Retina (tissue), 1 donor: ENCODE results near the gene INAVA.
A peak's percentile ranks its signal among the peaks of the same experiment; 100 is the strongest.
"Not testable (repeated sequence)": the region's sequence is repeated elsewhere in the genome, so short reads cannot be mapped to it uniquely, and the experiment has no call there.

Experiments
- DNase-seq: peaks from one replicate; pipeline ENCODE4 v3.0.0-alpha.2; 2016

INAVA gene

DNA sequence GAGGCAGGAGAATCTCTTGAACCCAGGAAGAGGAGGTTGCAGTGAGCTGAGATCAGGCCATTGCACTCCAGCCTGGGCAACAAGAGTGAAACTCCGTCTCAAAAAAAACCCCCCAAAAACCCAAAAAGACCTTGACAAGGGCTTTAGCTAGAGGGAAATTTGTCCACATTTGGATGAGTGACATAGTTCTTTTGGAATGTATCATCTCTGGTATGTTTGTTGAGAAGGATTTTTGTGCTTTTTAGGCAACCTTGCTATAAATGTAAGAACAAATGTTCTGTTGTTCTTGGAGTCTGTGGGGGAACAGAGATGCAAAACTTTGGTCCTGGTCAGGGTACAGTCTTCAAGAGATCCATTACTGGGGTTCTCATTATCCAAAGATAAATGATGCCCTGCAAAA is 28.9 kb downstream of the INAVA start:
- DNase-seq: no peak

DNA sequence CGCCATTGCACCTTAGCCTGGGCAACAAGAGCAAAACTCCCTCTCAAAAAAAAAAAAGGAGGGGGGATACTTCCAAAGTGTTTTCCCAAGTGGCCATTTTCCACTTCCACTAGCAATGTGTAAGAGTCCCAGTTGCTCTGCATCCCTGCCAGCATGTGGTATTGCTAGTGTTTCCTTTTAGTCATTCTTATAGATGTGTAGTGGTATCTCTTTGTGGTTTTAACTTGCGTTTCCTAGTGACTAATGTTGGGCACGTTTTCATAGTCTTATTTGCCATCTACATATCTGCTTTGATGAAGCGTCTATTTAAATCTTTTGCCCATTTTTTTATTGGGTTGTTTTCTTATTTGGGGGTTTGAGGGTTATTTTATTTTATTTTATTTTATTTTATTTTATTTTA is 31.1 kb downstream of the INAVA start:
- no peak for DNase-seq

DNA sequence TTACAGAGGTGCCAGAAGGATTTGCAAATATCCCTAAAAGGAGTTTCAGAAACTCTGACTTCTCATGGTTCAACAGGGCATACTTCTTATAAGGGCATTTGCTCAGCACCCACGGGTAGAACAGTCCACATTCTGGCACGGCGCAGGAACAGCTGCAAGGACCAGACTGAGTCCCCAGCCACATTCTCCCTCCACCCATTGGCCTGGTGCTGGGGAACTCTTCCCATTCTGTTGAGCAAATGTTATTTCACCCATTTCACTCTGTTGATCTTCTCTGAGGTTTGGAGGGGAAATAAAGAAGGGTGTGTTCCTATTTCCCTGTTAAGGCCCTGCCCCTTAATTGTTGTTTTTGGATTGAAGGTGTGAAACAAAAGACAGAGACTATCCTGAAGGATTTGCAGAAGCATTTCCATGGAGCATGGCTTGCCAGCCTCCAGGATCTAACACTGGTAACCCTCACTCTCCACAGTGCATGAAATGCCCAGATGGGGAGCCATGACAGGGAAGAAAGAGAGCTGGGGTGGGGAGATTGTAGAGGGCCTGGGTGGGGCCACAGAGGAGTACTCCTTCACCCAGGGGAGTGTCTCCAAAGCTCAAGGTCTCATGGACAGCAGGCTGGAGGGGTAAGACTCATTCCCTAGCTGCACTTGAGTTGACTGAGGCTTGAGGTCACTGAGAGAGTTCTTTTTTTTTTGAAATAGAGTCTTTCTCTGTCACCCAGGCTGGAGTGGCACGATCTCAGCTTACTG is 35.0 kb downstream of the INAVA start:
- DNase-seq: no peak

DNA sequence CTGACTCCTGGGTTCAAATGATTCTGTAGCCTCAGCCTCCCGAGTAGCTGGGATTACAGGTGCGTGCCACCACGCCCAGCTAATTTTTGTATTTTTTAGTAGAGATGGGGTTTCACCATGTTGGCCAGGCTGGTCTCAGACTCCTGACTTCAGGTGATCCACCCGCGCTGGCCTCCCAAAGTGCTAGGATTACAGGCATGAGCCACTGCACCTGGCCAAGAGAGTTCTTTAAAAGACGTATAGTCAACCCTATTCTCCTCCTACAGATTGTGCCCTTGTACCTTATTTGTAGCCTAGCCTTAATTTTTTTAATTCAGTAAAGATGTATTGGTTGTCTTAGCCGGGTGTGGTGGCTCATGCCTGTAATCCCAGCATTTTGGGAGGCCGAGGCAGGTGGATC is 35.6 kb downstream of the INAVA start:
- DNase-seq: not testable (repeated sequence)

DNA sequence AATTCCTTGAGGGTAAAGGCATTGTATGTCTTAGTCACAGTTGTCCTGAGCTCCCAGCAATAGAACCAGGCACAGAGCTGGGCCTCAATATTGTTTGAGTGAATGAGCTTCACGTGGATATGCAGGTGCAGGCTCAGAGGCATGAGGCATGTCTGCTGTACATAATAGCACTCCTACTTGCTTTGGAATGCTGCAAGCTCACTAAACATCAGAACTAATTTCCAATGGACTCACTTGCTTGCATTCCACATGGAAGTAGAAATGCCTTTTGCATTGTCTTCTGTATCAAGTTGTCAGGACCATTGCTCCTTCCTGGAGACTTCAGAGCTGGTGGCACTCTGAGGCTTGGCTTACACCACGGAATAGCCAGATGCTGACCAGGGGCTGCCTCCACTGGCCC is 37.1 kb downstream of the INAVA start:
- DNase-seq: no peak

DNA sequence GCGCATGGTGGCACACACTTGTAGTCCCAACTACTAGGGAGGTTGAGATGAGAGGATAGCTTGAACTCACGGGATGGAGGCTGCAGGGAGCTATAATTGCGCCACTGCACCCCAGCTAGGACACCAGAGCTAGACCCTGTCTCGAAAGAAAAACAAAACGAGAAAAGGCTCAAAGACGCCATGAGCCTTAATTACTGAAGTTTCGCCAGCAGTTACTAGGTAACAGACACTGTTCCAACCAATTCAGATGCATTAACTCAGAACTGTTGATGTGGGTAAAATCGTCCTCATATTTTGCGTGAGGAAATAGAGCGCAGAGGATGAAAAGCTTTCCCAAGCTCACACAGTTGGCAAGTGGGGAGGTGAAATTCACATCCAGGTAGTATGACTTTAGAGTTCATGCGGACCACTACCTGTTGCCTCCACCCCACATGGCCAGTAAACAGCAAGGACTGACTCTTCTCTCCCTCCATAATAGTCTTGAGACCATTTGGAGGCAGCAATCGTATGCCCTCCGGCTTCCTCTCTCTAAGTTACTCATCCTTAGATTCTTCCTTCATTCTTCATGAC is 40.1 kb downstream of the INAVA start:
- no peak for DNase-seq

DNA sequence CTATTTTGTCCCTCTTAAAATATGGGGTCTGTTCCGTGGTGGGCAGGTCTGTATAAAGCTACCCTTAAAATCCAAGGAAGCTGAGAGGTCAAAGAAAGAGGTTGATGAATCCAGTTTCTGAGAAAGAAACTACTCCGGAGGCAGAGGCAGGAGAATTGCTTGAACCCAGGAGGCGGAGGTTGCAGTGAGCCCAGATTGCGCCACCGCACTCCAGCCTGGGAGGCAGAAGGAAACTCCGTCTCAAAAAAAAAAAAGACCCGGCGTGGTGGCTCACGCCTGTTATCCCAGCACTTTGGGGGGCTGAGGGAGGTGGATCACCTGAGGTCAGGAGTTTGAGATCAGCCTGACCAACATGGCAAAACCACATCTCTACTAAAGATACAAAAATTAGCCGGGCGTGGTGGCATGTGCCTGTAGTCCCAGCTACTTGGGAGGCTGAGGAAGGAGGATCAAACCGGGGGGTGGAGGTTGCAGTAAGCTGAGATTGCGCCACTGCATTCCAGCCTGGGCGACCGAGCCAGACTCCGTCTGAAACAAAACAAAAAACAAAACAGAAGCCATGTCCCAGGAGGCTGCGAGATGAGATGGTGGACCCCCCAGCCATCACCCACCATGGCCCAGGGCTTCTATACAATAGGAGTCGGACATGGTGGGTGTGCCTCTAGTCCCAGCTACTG is 40.7 kb downstream of the INAVA start:
- not testable (repeated sequence) for DNase-seq

DNA sequence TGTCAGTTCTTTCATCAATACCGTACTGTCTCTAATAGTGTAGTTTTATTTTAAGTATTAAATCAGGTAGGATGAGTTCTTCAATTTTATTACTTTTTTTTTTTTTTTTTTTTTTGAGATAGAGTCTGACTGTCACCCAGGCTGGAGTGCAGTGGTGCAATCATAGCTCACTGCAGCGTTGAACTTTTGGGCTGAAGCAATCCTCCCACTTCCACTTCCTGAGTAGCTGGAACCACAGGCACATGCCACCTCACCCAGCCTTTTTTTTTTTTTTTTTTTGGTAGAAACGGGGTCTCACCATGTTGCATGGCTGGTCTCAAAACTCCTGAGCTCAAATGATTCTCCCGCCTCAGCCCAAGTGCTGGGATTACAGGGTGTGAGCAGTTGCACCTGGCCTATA is 44.3 kb downstream of the INAVA start:
- DNase-seq: no peak

DNA sequence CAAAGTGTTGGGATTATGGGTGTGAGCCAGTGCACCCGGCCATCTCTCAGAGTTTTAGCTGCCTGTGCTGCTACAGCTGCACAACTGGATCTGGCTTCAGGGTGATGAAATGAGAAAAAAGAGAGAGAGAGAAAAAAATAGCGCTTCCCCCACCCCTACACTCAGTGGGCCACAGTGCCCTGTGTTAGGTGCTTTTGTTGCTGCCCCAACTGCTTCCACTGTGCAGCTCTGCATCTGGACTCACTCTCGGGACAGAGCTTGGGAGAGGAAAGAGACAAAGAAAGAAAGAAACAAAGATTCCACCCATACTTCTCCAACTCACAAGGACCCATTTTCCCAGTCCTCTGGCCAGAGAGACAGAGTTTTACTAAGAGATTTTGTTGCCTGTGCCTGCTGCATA is 50.4 kb downstream of the INAVA start:
- no peak for DNase-seq

DNA sequence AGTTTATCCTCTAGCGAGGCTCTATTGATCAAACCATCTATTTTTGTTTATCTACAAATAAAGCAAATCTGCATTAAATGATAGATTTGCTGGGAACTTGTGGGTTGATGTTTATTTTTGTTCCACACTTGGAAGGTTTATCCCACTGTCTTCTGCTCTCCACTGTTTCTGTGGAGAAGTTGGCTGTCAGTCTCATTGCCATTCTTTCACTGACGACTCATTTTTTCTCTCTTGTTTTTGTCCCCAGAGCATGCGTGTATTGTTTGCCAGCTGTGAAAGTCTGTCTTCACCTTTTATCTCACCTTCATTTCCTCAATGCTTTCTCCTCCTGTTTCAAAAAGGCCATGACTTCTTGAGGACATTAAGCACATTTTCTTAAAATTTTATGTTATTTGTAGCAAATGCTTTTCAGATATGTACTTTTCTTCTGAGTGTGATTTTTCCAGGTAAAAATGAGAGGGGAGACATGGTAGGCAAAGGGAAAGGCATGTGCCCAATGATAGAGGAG is 52.4 kb downstream of the INAVA start:
- DNase-seq: no peak

DNA sequence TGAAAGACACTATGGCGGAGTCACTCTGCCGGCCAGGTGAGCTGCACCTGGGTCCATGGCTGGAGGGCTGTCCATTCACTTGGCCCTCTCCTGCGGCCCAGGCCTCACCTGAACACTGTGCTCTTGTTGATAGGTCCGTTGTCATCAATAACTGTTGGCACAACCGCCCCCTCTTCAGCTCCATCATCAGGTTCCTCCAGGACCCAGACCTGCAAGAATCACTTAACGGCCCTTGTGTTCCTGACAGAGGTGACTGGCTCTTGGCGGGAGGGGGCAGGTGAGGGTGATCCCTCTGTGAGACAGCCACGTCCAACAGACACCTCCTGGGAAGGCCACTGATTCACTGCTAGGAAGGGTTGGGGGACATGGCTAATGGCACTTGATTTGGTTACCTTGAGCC is 54.9 kb downstream of the INAVA start:
- DNase-seq: no peak

DNA sequence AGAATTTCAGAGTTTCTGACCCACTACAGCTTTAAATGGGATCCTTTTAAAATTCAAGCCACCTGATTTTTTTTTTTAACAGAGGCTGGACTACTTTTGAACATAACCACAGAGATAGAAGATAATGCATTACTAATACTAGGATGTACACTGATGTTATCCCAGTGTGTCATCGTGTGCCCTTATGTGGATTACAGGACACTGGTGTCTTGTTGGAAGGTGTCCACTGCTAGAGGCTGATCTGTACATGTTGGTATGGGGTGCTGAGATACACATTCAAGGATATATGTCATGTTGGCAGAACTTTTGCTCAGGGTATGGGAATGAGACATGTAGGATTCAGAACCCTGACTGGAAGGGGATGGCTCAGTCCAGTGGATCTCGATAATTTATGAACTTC is 56.3 kb downstream of the INAVA start:
- DNase-seq: no peak

DNA sequence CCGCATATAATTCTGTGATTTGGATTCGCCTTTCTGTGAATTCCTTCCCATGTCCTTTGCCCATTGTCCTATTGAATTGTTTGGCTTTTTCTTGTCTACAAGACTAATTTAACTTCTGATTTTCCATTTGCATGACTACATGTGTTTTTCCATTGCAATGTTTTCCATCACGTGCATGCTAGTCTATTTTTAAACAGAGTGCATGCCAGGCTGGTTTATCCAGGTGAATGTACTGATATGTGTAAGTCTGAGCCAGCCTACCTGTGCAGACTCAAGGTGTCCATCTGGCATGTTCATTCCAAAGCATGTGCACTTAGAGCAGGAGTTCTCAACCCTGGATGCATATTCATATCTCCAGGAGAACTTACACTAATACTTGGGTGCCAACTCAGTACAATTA is 59.7 kb downstream of the INAVA start:
- DNase-seq: no peak

DNA sequence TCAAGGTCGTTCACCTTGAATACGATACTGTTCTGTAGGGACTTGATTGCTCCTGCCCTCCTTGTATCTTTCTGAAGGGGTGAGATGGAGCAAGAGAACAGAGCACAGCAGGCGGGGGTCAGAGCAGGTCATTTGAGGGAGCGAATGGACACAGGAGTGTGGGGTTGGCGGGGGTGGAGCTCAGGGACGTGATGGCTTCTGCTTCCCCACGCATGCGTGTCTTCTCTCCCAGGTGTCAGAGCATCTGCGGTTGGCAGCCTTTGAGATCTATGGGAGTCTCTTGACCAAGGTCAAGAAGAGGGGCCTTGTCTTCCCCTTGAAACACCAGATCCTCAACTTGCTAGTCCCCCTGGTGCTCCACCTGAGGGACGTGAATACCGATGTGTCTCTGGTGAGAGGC is 63.9 kb downstream of the INAVA start:
- no peak for DNase-seq

DNA sequence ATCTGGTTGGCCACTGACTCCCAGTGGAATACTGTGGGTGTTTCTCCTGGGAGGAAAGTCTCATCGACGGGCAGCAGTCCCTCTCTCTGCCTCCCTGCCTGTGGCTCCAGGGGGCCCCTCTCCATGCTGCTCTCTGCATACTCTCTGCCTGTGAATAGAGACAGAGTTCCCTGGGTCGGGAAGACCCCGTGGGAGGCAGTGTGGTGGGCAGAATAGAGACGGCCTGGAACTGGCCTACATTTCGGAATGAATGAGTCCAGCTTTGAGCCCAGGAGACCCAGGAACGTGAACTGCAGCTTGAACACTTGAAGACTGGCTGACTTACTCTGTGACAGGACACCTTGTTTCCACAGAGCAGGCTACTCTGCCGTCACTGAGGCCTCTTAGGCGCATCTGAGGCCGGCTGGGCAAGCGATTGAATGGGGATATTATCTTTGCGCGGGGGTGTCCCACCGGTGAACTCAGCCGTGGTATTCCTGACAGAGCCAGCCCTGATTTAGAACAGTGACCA is 64.8 kb downstream of the INAVA start:
- DNase-seq: peak; percentile 34

DNA sequence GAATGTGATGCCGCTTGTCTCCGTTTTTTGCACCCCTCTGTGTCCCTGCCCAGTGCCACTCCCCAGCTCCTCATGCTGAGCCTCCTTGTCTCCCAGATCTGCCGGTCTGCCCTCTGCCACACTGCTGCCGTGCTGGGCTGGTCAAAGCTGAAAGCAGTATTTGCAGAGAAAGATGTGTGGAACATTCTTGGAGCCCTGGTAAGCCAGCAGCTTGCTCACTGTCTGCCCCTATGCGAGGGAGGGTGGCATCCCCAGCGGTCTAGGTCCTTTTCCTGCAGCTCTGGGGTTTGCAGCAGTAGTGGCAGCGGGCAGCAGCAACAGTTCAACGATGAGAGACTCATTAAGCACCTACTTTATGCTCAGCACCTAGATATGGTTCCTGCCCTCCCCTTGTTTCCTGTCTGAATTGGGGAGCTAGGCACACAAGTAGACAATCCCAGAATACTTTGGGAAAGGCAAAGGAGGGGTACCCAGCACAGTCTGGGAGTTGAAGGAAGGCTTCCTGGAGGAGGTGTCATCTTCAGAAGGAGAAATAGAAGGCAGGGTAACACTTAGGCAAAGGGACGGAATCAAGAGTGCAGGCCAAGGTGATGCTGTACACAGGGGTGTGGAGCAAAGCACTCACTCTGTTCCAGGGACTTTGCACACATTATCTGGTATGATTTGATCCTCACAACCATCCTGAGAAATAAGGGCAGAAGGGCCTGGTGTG is 65.7 kb downstream of the INAVA start:
- no peak for DNase-seq

DNA sequence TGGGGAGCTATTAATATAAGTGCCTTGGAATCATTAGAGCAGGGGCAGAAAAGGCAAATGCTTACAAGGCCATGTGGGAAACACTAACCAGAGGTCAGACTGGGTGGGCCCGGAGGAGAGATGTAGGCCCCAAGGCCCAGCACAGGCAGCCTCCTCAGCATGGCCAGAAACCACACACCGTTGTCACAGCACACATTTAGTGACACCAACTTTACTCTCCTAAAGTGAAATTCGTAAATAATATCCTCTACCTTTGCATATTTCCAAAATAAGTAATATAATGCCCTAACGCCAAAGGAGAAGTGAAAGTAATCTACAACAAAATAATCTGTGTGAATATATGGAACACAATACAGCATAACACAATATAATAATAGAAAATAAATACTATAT is 66.2 kb downstream of the INAVA start:
- DNase-seq: no peak

DNA sequence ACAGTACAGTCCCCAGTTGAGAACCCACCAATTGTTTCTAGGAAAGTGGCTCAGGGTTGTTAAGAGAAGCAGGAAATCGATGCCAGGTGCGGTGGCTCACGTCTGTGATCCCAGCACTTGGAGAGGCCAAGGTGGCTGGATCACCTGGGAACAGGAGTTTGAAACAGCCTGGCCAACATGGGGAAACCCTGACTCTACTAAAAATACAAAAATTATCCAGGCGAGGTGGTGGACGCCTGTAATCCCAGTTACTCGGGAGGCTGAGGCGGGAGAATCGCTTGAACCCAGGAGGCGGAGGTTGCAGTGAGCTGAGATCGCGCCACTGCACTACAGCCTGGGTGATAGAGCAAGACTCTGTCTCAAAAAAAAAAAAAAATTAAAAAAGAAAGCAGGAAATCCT is 67.5 kb downstream of the INAVA start:
- DNase-seq: not testable (repeated sequence)

DNA sequence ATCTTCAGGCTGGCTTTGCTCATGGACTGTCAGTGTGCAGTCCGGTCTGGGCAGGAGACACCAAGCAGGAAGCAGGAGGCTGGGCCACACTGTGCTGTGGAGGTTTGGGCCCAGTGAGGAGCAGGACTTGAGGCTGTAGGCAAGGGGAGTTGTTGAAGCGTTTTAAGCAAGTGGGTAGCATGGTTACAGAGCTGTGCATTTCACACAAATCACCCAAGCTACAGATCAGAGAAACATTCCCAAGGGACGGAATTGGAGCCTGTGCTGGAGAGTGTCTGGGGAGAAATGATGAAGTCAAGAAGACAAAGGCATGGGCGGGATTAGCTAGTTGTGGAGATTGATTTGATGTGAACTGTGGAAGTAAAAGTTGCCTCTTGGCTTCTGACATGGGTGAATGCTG is 67.9 kb downstream of the INAVA start:
- DNase-seq: no peak

DNA sequence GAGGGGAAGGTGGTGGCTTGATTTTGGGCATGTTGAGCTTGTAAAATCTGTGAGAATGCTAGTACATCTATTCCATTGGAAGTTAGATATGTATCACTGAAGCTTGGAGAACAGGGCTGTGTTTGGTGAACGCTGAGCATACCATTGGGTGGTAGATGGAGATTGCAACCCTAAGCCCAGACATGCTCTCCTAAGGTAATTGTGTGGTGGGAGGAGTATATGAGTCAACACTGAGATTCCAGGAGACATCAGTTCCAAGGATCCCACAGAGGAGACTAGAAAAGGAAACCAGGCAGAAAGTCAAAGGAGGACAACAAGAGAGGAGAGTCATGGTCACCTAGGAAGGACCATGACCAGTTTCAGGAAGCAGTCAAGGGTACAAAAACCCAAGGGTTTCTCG is 68.4 kb downstream of the INAVA start:
- no peak for DNase-seq

DNA sequence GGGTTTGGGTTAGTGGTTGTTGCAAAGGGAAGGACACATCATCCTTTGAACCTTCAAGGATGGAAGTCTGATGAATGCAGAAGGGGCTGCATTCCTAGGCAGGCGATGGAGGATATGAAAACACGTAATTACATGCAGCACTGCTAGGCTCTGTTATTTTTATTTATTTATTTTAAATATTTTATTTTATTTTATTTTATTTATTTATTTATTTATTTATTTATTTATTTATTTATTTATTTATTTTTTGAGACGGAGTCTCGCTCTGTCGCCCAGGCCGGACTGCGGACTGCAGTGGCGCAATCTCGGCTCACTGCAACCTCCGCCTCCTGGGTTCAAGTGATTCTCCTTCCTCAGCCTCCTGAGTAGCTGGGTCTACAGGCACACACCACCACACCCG is 69.2 kb downstream of the INAVA start:
- DNase-seq: not testable (repeated sequence)
